ENCODE data around the gene LPCAT2.

Gene LPCAT2

DNA sequence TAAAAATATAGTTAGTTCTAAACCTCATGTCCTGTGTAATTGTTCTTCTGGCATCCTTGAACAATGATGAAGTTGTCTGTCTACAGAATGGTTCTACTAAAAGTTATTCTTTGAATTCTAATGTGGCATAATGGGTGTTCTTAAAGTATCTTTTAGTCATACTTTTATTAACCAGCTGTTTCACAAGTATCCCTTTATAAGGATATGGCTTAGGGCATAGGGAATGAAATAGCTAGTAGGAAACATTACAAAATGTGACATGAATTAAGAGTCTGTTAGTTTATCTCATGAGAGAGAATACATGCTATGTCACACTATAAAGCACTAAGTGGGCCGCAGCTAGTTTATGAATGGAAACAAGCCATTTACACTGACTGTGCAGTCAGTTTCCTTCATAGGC is 31.3 kb downstream of the LPCAT2 start:
- H3K4me3 ChIP-seq (replicated peaks; ENCODE audit: low read depth, low read length): no peak overlapping the region
- TF ChIP-seq, protein P1, sequence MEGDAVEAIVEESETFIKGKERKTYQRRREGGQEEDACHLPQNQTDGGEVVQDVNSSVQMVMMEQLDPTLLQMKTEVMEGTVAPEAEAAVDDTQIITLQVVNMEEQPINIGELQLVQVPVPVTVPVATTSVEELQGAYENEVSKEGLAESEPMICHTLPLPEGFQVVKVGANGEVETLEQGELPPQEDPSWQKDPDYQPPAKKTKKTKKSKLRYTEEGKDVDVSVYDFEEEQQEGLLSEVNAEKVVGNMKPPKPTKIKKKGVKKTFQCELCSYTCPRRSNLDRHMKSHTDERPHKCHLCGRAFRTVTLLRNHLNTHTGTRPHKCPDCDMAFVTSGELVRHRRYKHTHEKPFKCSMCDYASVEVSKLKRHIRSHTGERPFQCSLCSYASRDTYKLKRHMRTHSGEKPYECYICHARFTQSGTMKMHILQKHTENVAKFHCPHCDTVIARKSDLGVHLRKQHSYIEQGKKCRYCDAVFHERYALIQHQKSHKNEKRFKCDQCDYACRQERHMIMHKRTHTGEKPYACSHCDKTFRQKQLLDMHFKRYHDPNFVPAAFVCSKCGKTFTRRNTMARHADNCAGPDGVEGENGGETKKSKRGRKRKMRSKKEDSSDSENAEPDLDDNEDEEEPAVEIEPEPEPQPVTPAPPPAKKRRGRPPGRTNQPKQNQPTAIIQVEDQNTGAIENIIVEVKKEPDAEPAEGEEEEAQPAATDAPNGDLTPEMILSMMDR (IDR thresholded peaks at IDR 0.05; ENCODE audit: low read depth, low read length, missing control alignments): no peak
- DNase-seq (ENCODE audit: extremely low read depth, low read depth): no peak

DNA sequence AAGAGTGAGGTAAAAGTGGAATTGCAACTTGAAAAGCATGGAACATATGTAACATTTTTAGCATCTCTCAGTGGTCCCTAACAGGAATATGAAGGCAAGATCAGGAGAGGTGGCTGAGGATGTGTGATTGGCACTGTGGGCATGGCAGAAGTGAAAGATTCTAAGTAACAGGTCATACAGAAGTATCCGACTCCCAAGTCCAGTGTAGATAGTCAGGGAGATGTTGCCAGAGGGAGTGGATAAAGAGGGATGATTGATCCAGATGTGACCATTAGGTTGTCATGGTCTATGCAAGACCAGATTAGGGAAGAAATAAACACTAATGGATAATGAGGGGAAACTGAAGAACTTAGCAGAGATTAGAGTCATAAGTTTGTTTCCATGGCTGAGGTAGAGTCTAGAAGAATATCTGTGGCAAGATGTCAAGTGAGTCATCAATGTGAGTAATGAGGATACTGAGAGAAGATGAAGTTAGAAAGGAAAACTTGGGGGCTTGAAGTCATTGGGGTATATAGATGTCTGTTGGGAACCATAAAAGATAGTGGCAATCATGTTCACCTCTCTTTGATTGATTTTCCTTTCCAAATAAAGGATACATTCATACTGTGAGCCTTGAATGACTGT is 33.7 kb downstream of the LPCAT2 start:
- DNase-seq (ENCODE audit: extremely low read depth, low read depth): peak; percentile 32
- no peak overlapping the region for H3K4me3 ChIP-seq (replicated peaks; ENCODE audit: low read depth, low read length)
- TF ChIP-seq, protein P1 (IDR thresholded peaks at IDR 0.05; ENCODE audit: low read depth, low read length, missing control alignments): no peak

DNA sequence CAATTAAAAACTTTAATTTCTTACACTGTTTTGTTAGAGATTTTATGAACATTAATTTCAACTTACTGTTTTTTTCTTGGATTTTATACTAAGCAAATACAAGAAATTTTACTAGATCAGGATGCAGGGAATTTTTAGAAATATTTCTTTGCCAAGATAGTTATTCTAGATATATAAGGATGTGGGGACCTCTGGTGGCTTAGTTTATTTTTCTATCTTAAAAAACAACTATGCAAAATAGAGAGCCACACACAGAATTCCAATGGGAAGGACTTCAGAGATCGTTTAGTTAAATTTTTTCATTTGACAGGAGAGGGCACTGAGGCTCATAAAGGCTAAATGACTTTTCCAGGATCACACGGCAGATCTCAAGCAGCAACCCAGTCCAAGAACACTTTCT is 34.6 kb downstream of the LPCAT2 start:
- DNase-seq (ENCODE audit: extremely low read depth, low read depth): peak; percentile 16

DNA sequence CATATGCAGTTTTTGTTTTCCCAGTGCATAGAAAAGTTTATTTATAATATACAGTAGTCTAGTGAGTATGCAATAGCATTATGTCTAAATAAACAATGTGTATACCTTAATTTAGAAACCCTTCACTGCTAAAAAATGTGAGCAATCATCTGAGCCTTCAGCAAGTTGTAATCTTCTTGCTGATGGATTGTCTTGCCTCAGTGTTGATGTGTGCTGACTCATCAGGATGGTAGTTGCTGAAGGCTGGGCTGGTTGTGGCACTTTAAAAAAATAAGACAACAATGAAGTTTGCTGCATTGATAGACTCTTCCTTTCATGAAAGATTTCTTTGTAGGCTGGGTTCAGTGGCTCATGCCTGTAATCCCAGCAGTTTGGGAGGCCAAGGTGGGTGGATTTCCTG is 43.7 kb downstream of the LPCAT2 start:
- TF ChIP-seq, protein P1 (IDR thresholded peaks at IDR 0.05; ENCODE audit: low read depth, low read length, missing control alignments): no peak
- no peak for DNase-seq (ENCODE audit: extremely low read depth, low read depth)
- no peak overlapping the region for H3K4me3 ChIP-seq (replicated peaks; ENCODE audit: low read depth, low read length)

More for the DNA sequence above, 34.6 kb downstream of the LPCAT2 start:
- H3K4me3 ChIP-seq (replicated peaks; ENCODE audit: low read depth, low read length): no peak overlapping the region
- TF ChIP-seq, protein P1 (IDR thresholded peaks at IDR 0.05; ENCODE audit: low read depth, low read length, missing control alignments): peak; percentile 14

DNA sequence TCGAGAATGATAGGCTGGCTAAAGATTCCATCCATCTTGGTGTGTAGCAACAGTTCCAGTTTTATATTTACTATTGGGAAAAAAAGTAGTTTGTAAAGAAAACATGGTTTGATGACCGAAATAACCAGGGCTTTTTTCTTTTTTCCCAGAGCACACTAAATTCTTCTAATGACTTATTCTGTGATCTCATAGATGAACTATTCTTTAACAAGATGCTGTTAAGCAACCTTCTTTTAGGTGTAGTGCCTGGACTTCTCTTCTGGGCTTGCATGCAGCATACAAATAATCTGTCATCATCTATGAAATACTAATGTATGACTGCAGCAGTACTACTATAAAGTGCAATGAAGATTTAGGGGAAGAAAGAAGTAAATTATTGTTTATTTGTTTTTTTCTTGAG is 46.6 kb downstream of the LPCAT2 start:
- H3K4me3 ChIP-seq (replicated peaks; ENCODE audit: low read depth, low read length): no peak overlapping the region
- TF ChIP-seq, protein P1 (IDR thresholded peaks at IDR 0.05; ENCODE audit: low read depth, low read length, missing control alignments): no peak
- no peak for DNase-seq (ENCODE audit: extremely low read depth, low read depth)

DNA sequence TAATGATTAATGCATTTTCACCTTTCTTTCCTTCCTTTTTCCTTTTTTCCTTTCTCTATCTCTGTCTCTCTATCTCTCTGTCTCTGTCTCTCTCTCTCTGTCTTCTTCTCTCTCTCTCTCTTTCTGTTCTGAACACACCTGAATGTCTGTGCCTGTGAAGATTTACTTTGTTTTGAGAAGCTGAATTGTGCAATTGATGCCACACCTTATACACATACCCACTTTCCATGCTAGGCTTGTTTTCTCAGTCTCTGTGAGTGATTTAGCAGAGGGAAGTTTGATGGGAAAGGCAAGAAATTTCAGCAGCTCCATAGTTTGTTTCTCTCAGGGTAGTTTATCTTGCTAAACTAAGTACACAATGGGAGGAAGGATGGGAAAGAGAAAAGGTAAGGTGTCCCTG is 48.3 kb downstream of the LPCAT2 start:
- no peak overlapping the region for H3K4me3 ChIP-seq (replicated peaks; ENCODE audit: low read depth, low read length)
- no peak for DNase-seq (ENCODE audit: extremely low read depth, low read depth)
- TF ChIP-seq, protein P1 (IDR thresholded peaks at IDR 0.05; ENCODE audit: low read depth, low read length, missing control alignments): no peak

DNA sequence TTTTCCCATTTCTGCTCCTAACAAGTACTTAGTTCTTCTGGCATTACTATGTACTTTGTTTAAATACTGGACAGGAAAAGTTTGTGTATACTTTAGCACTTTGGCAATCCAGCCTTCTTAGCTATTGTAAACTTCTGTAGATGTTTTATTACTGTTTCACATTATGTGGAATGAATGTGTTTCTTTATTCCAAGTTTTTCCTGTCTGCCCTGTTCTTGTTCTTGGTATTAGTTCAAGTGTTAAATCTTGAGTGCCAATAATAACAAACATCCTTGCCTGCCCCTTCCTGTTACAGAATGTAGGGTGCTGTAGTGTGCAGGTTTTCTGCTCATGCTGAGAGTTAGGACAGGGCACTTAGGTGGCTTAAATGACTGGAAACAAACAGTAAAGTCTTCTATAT is 50.4 kb downstream of the LPCAT2 start:
- TF ChIP-seq, protein P1 (IDR thresholded peaks at IDR 0.05; ENCODE audit: low read depth, low read length, missing control alignments): no peak
- H3K4me3 ChIP-seq (replicated peaks; ENCODE audit: low read depth, low read length): no peak overlapping the region
- DNase-seq (ENCODE audit: extremely low read depth, low read depth): no peak

Measured in HFF-Myc (cell line).